B cell (primary cell): Measurements from ENCODE around the gene ERLEC1. TPM values are rescaled to one million over a fixed set of nuclear protein-coding genes. Genes with fewer than 3 reads are reported as not detected.
"Not testable (repeated sequence)": the region's sequence is repeated elsewhere in the genome, so short reads cannot be mapped to it uniquely, and the experiment has no call there.

ENCODE experiments used
- ATAC-seq: fragments of 200-7000 bp; cut with Tn5 transposase; one replicate; pipeline ENCODE4 v1.10.0; 2021; ENCODE audit warnings: low read depth, mild to moderate bottlenecking, moderate number of reproducible peaks, moderate library complexity
- CTCF ChIA-PET: fragments of 350-600 bp; sonication (Branson Sonifier 250); formaldehyde crosslinking; loops from one replicate; lab custom pipeline; 2021; ENCODE audit warnings: antibody characterized with exemption, inconsistent platforms; lab: Charles Lee
- POLR2A ChIA-PET: fragments of 350-600 bp; sonication (Branson Sonifier 250); formaldehyde crosslinking; loops from one replicate; lab custom pipeline; 2021; ENCODE audit warnings: antibody characterized with exemption; lab: Charles Lee
- DNase-seq: peaks from one replicate; pipeline ENCODE4 v3.0.0; 2013
- H2AFZ ChIP-seq: 2 replicates; pipeline ENCODE4 v1.6.1; 2012; ENCODE audit warnings: mild to moderate bottlenecking, low read depth, low read length; ENCODE audit not compliant: insufficient read depth, poor library complexity, severe bottlenecking
- H3K27ac ChIP-seq, 2 donors: 1 replicate in 1 of 2; 2 replicates in 1 of 2; pipeline ENCODE4 v1.5.1; 2012 to 2013; ENCODE audit warnings: low read length in 2 of 2, mild to moderate bottlenecking in 2 of 2, moderate library complexity in 1 of 2
- H3K27me3 ChIP-seq, 4 experiments: fragments of 200-600 bp in 1 of 4; sonication (generic) in 1 of 4; replicated peaks in 1 of 4; 1 replicate in 2 of 4; 2 replicates in 2 of 4; pipeline versions ENCODE4 v1.6.1 to v1.7.0; 2013 to 2016; ENCODE audit warnings: low read length in 3 of 4, mild to moderate bottlenecking in 2 of 4, mixed read lengths in 1 of 4, moderate library complexity in 1 of 4; ENCODE audit not compliant: insufficient read depth in 4 of 4, control insufficient read depth in 3 of 4; ENCODE audit errors: control extremely low read depth in 1 of 4
- H3K36me3 ChIP-seq, 2 experiments: replicated peaks in 1 of 2; 1 replicate in 1 of 2; 2 replicates in 1 of 2; pipeline versions ENCODE4 v1.6.1 to v1.7.1; 2013; ENCODE audit warnings: low read length in 1 of 2; ENCODE audit not compliant: insufficient read depth in 2 of 2, control insufficient read depth in 1 of 2; ENCODE audit errors: control extremely low read depth in 1 of 2, extremely low read depth in 1 of 2
- H3K4me1 ChIP-seq, 2 donors: fragments of 200-600 bp in 1 of 2; sonication (generic) in 1 of 2; 1 replicate in 1 of 2; 2 replicates in 1 of 2; pipeline versions ENCODE4 v1.5.1 to v1.6.1; 2013 to 2017; ENCODE audit warnings: low read length in 2 of 2; ENCODE audit not compliant: control insufficient read depth in 2 of 2, insufficient read depth in 2 of 2
- H3K4me2 ChIP-seq: replicated peaks from 2 replicates; pipeline ENCODE3; 2012; ENCODE audit warnings: mild to moderate bottlenecking, low read depth, low read length; ENCODE audit not compliant: poor library complexity, severe bottlenecking
- H3K4me3 ChIP-seq, 5 experiments: fragments of 200-600 bp in 1 of 5; sonication (generic) in 1 of 5; 1 replicate in 3 of 5; 2 replicates in 2 of 5; pipeline versions ENCODE4 v1.5.1 to v1.7.0; 2011 to 2016; ENCODE audit warnings: low read length in 4 of 5, mild to moderate bottlenecking in 4 of 5, low read depth in 2 of 5, control low read depth in 1 of 5, moderate library complexity in 1 of 5; ENCODE audit not compliant: insufficient read depth in 1 of 5; ENCODE audit errors: control extremely low read depth in 1 of 5, extremely low read depth in 1 of 5
- H3K79me2 ChIP-seq: fragments of 200-600 bp; sonication (generic); one replicate; pipeline ENCODE4 v1.6.0; 2016; ENCODE audit warnings: low read length; ENCODE audit not compliant: control insufficient read depth, insufficient read depth
- H3K9ac ChIP-seq: fragments of 200-600 bp; sonication (generic); 2 replicates; pipeline ENCODE4 v1.6.1; 2017; ENCODE audit warnings: mild to moderate bottlenecking, low read length, moderate library complexity
- H3K9me3 ChIP-seq, 3 donors: one replicate each; pipeline versions ENCODE4 v1.6.1 to v1.7.1; 2013; ENCODE audit warnings: low read length in 2 of 3; ENCODE audit not compliant: control insufficient read depth in 2 of 3, insufficient read depth in 1 of 3; ENCODE audit errors: control extremely low read depth in 1 of 3
- H4K20me1 ChIP-seq: 2 replicates; pipeline ENCODE4 v1.6.0; 2012; ENCODE audit warnings: mild to moderate bottlenecking, low read length; ENCODE audit not compliant: insufficient read depth, control insufficient read depth, poor library complexity, severe bottlenecking
- H3K27ac Mint-ChIP-seq: one replicate; pipeline ENCODE4 v1.8.0; 2021; ENCODE audit warnings: mixed read lengths
- H3K27me3 Mint-ChIP-seq: one replicate; pipeline ENCODE4 v1.8.0; 2021; ENCODE audit warnings: mixed read lengths
- H3K4me1 Mint-ChIP-seq: one replicate; pipeline ENCODE4 v1.8.0; 2021; ENCODE audit warnings: mixed read lengths
- H3K4me3 Mint-ChIP-seq: one replicate; pipeline ENCODE4 v1.8.0; 2021; ENCODE audit warnings: mixed read lengths
- H3K9me3 Mint-ChIP-seq: one replicate; pipeline ENCODE4 v1.8.0; 2022; ENCODE audit warnings: mixed read lengths; ENCODE audit not compliant: insufficient read depth
- CTCF ChIP-seq: fragments of 200-600 bp; IDR thresholded peaks from one replicate; pipeline ENCODE4 v1.8.0; 2022; ENCODE audit warnings: antibody characterized with exemption, mild to moderate bottlenecking
- EZH2 ChIP-seq: IDR thresholded peaks from 2 replicates; pipeline ENCODE4 v1.6.1; 2012; ENCODE audit warnings: borderline replicate concordance, low read depth, mild to moderate bottlenecking, moderate library complexity, low read length; ENCODE audit not compliant: insufficient read depth, poor library complexity, severe bottlenecking
- WGBS: methylation state at CpG from one replicate; pipeline ENCODE4 v1.1.5; 2013; ENCODE audit warnings: missing lambda C conversion rate; ENCODE audit not compliant: insufficient coverage; 5-methylcytosine and 5-hydroxymethylcytosine counted together
- intact Hi-C: fragments of 100-400 bp; cut with micrococcal nuclease; formaldehyde crosslinking; loops from one replicate; pipeline ENCODE4 v1.10.0; 2022
- polyA plus RNA-seq: library from polyadenylated mRNA; depleted of rRNA; stranded (reverse); fragments of >200 nt; gene quantifications from 2 replicates; pipeline ENCODE4 v1.2.3, GENCODE V29; 2012
- total RNA-seq, 2 donors: library from RNA; stranded (reverse); fragments of 120-200 nt in 1 of 2; gene quantifications; 1 replicate in 1 of 2; 2 replicates in 1 of 2; pipeline versions ENCODE4 v1.2.3 to v1.2.4, GENCODE V29; 2013 to 2022

ERLEC1 gene
- total and polyA plus RNA-seq, 2 donors (not counting 1 experiment from before 2014, with no cell fraction given) = 20.4 to 22.9 TPM

GRCh38 chr2:53829273-53829979 lies 42.6 kb downstream of the ERLEC1 start:
- peaks cover 3% of the 10 kb centered on the region for H3K9me3 Mint-ChIP-seq
- Histone ChIP-seq H3K36me3 (peaks cover 1 to 2% of the 10 kb centered on the region in 2 experiments), H2AFZ (no peak overlapping the region), H3K4me3 (no peak overlapping the region), H3K9me3 (peaks cover 0 to 2% (median 0%) of the 10 kb centered on the region in 3 donors), H3K4me2 (no peak overlapping the region), H3K4me1 (no peaks in the 10 kb centered on the region), H3K79me2 (no peaks in the 10 kb centered on the region), H3K27me3 (no peaks in the 10 kb centered on the region), H4K20me1 (no peaks in the 10 kb centered on the region), H3K27ac (no peak overlapping the region), H3K9ac (no peak overlapping the region)
- H3K27ac Mint-ChIP-seq = no peak overlapping the region
- intact Hi-C loops = no loop called here
- ATAC-seq (no peak), DNase-seq (no peak)
- H3K4me3 Mint-ChIP-seq = no peak overlapping the region
- H3K4me1 Mint-ChIP-seq = no peaks in the 10 kb centered on the region
- no peaks in the 10 kb centered on the region for H3K27me3 Mint-ChIP-seq
- POLR2A ChIA-PET = no interaction called here
- 90% methylated on average over 10 of the region's 11 CpGs for WGBS
- no peak for TF ChIP-seq CTCF
- no peak for TF ChIP-seq EZH2
- CTCF ChIA-PET = no interaction called here

GRCh38 chr2:53829980-53830290 lies 43.1 kb downstream of the ERLEC1 start:
- H3K27ac Mint-ChIP-seq, H3K9me3 ChIP-seq, H3K9me3 Mint-ChIP-seq, H3K4me3 ChIP-seq, CTCF ChIA-PET, POLR2A ChIA-PET, DNase-seq, H3K27me3 Mint-ChIP-seq, H3K79me2 ChIP-seq, ATAC-seq, H3K27me3 ChIP-seq, H3K4me1 Mint-ChIP-seq, H3K4me2 ChIP-seq, H4K20me1 ChIP-seq, H2AFZ ChIP-seq, H3K4me3 Mint-ChIP-seq, H3K36me3 ChIP-seq, H3K4me1 ChIP-seq, H3K9ac ChIP-seq, H3K27ac ChIP-seq, intact Hi-C loops: not testable (repeated sequence)
- WGBS = 100% methylated on average over 2 of the region's 4 CpGs
